AG04449 (cell line): ENCODE data around the gene CCSER2.

Source experiments
- CTCF ChIA-PET: fragments of 350-600 bp; formaldehyde crosslinking; extraction: SDS; loops from one replicate; lab custom pipeline; 2021; ENCODE audit warnings: antibody characterized with exemption; lab: Yijun Ruan, JAX
- POLR2A ChIA-PET: fragments of 400-600, 350-600 bp; formaldehyde crosslinking; extraction: SDS; loops from one replicate; lab custom pipeline; 2020; ENCODE audit warnings: antibody characterized with exemption, inconsistent platforms; lab: Yijun Ruan, JAX
- DNase-seq: peaks from one replicate; pipeline ENCODE4 v3.0.0-alpha.2; 2010; ENCODE audit warnings: low read depth, low spot score
- H3K4me3 ChIP-seq: 2 replicates; pipeline ENCODE4 v1.5.1; 2011; ENCODE audit warnings: low read depth, mild to moderate bottlenecking, control low read depth, low read length
- CTCF ChIP-seq: IDR thresholded peaks from one replicate; pipeline ENCODE4 v1.5.1; 2011; ENCODE audit warnings: mild to moderate bottlenecking, moderate library complexity, low read length, control low read depth, inconsistent platforms; ENCODE audit not compliant: insufficient read depth; ENCODE audit errors: missing control alignments

CCSER2 gene

GRCh38 chr10:84308481-84309304 lies 19.7 kb upstream of the CCSER2 start:
- CTCF ChIA-PET = interaction anchor here (1.0 to 2.3 kb wide), 4 partner anchors 10 to 229 kb away, joined by 3 to 7 read pairs (median 4); partner anchors contain the start of gene CCSER2
- peak; percentile 42 for DNase-seq
- no peak for TF ChIP-seq CTCF
- POLR2A ChIA-PET = interaction anchor here (0.6 kb wide), 1 partner anchor 87 kb away, joined by 3 read pairs; no protein-coding TSS in a partner anchor
- no peak overlapping the region for H3K4me3 ChIP-seq

GRCh38 chr10:84310470-84310869 lies 17.9 kb upstream of the CCSER2 start:
- no peak for TF ChIP-seq CTCF
- DNase-seq = peak; percentile 19
- CTCF ChIA-PET = interaction anchor here (1.4 to 2.3 kb wide), 5 partner anchors 18 to 227 kb away, joined by 4 to 7 read pairs (median 6); partner anchors contain the start of gene CCSER2
- no peak overlapping the region for H3K4me3 ChIP-seq
- POLR2A ChIA-PET = no interaction called here

GRCh38 chr10:84311576-84311975 lies 16.8 kb upstream of the CCSER2 start:
- no peak for DNase-seq
- no peak for TF ChIP-seq CTCF
- no peak overlapping the region for H3K4me3 ChIP-seq
- ChIA-PET CTCF (interaction anchor here (0.9 to 1.7 kb wide), 2 partner anchors 9 to 47 kb away, joined by 3 to 4 read pairs; no protein-coding TSS in a partner anchor), POLR2A (no interaction called here)

- ChIA-PET POLR2A (no interaction called here), CTCF (interaction anchor here (0.7 to 0.9 kb wide), 2 partner anchors 12 to 45 kb away, joined by 3 read pairs; no protein-coding TSS in a partner anchor)
- DNase-seq = no peak
- H3K4me3 ChIP-seq = no peak overlapping the region
- TF ChIP-seq CTCF = no peak
These were observed 15.6 kb upstream of the CCSER2 start for GRCh38 chr10:84312816-84313215.

GRCh38 chr10:84314275-84314674 lies 14.1 kb upstream of the CCSER2 start:
- no peak overlapping the region for H3K4me3 ChIP-seq
- CTCF ChIA-PET = no interaction called here
- no peak for DNase-seq
- POLR2A ChIA-PET = no interaction called here
- TF ChIP-seq CTCF = no peak

GRCh38 chr10:84317174-84317573 lies 11.2 kb upstream of the CCSER2 start:
- ChIA-PET CTCF (interaction anchor here (0.8 to 1.4 kb wide), 2 partner anchors 11 to 221 kb away, joined by 3 to 4 read pairs; no protein-coding TSS in a partner anchor), POLR2A (no interaction called here)
- no peak for DNase-seq
- H3K4me3 ChIP-seq = no peak overlapping the region
- no peak for TF ChIP-seq CTCF
